Thyroid gland (tissue), 4 donors: ENCODE results near the gene DYNC2I2.

Experiments
- POLR2A ChIP-seq, 2 donors: fragments of 450-650 bp; IDR thresholded peaks; one replicate each; pipeline ENCODE4 v1.6.1; 2017; ENCODE audit warnings: antibody characterized with exemption in 2 of 2, mild to moderate bottlenecking in 2 of 2, moderate library complexity in 1 of 2
- TF ChIP-seq, protein P1 (sequence below), 6 experiments: fragments of 200-600 bp in 3 of 6; fragments of 450-650 bp in 3 of 6; sonication (generic) in 3 of 6; IDR thresholded peaks; one replicate each; pipeline ENCODE4 v1.5.1; 2016 to 2019; ENCODE audit warnings: antibody characterized with exemption in 6 of 6, mild to moderate bottlenecking in 2 of 6, inconsistent platforms in 1 of 6, moderate library complexity in 1 of 6

DNA sequence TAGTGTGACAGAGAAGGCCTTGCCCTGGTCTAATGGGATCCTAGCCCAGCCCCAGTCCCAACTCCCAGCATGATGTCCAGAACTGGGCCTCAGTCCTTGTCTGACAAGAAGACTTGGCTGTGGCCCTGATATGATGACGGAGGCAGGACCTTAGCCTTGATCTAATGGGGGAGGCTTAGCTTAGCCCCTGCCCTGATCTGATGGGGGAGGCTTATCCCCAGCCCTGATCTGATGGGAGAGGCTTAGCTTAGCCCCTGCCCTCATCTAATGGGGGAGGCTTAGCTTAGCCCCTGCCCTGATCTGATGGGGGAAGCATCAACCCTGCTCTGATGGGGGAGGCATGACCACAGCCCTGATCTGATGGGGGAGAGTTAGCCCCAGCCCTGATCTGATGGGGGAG is 49.4 kb upstream of the DYNC2I2 start:
- TF ChIP-seq, protein P1, sequence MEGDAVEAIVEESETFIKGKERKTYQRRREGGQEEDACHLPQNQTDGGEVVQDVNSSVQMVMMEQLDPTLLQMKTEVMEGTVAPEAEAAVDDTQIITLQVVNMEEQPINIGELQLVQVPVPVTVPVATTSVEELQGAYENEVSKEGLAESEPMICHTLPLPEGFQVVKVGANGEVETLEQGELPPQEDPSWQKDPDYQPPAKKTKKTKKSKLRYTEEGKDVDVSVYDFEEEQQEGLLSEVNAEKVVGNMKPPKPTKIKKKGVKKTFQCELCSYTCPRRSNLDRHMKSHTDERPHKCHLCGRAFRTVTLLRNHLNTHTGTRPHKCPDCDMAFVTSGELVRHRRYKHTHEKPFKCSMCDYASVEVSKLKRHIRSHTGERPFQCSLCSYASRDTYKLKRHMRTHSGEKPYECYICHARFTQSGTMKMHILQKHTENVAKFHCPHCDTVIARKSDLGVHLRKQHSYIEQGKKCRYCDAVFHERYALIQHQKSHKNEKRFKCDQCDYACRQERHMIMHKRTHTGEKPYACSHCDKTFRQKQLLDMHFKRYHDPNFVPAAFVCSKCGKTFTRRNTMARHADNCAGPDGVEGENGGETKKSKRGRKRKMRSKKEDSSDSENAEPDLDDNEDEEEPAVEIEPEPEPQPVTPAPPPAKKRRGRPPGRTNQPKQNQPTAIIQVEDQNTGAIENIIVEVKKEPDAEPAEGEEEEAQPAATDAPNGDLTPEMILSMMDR (IDR thresholded peaks at IDR 0.05), result no peak
- TF ChIP-seq POLR2A (IDR thresholded peaks at IDR 0.05), result no peak
